RWPE2 (cell line): ENCODE measurements around the gene ATP5PD.
A peak's percentile ranks its signal among the peaks of the same experiment; 100 is the strongest.

Experiments used
- ATAC-seq: fragments of 200-7000 bp; cut with Tn5 transposase; 3 replicates; pipeline ENCODE4 v1.9.1; 2021; ENCODE audit warnings: low read depth
- DNase-seq: peaks from one replicate; pipeline ENCODE4 v3.0.0-alpha.2; 2020; ENCODE audit warnings: low spot score
- H3K27ac ChIP-seq: fragments of 450-650 bp; 2 replicates; pipeline ENCODE4 v1.5.1; 2017; ENCODE audit warnings: mild to moderate bottlenecking; ENCODE audit not compliant: poor library complexity, severe bottlenecking
- H3K27me3 ChIP-seq: fragments of 250-450 bp; sonication (Bioruptor Pico); 2 replicates; pipeline ENCODE4 v1.5.1; 2021; ENCODE audit warnings: mild to moderate bottlenecking, moderate library complexity; ENCODE audit not compliant: insufficient read depth, poor library complexity, severe bottlenecking
- H3K36me3 ChIP-seq: fragments of 250-450 bp; sonication (Bioruptor Pico); 2 replicates; pipeline ENCODE4 v1.5.1; 2020; ENCODE audit warnings: low read depth, mild to moderate bottlenecking, moderate library complexity
- H3K4me1 ChIP-seq: fragments of 250-450 bp; sonication (Bioruptor Pico); 2 replicates; pipeline ENCODE4 v1.5.1; 2021; ENCODE audit warnings: mild to moderate bottlenecking, moderate library complexity; ENCODE audit not compliant: insufficient read depth, poor library complexity, severe bottlenecking
- H3K4me3 ChIP-seq: fragments of 250-450 bp; sonication (Bioruptor Pico); 2 replicates; pipeline ENCODE4 v1.5.1; 2021; ENCODE audit warnings: mild to moderate bottlenecking, moderate library complexity; ENCODE audit not compliant: severe bottlenecking
- H3K9me3 ChIP-seq: fragments of 250-450 bp; sonication (Bioruptor Pico); 2 replicates; pipeline ENCODE4 v1.5.1; 2021; ENCODE audit warnings: mild to moderate bottlenecking, moderate library complexity; ENCODE audit not compliant: severe bottlenecking
- TF ChIP-seq, protein P1 (sequence below): fragments of 450-650 bp; IDR thresholded peaks from one replicate; pipeline ENCODE4 v1.5.1; 2017; ENCODE audit warnings: mild to moderate bottlenecking, moderate library complexity; ENCODE audit not compliant: poor library complexity, severe bottlenecking

ATP5PD gene

DNA sequence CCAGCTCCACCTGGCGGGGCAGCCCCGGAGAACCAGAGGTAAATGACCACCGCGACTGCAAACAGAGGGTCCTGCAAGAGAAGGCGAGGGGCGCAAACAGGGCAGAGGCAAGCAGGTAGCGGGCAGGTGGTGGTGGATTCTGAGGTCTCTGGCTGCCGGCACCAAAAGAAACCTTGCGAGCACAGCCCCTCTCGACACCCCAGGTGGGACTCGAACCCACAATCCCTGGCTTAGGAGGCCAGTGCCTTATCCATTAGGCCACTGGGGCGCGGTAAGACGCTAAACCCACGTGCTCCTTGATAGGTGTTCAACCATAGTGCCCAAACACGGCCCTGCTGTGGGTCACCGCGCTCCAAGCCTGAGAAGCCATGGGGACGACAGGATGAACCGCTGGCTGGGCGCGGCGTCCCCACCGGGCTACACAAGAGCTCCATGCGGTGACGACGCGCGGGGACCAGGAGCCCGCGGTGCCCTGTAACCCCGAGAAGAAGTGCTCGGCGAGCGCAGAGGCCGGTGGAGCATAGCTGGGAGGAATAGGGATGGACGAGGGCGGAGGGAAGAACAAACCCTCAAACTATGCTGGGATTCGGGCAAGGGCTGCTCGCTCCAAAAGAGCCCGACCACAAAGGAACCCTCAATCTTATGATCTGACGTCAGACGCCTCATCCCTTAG, 12.4 kb downstream of the ATP5PD start:
- Histone ChIP-seq H3K4me1 (peaks cover 6% of the 10 kb centered on the region), H3K4me3 (peak overlapping the region; percentile 88), H3K27ac (peak overlapping the region; percentile 77)

DNA sequence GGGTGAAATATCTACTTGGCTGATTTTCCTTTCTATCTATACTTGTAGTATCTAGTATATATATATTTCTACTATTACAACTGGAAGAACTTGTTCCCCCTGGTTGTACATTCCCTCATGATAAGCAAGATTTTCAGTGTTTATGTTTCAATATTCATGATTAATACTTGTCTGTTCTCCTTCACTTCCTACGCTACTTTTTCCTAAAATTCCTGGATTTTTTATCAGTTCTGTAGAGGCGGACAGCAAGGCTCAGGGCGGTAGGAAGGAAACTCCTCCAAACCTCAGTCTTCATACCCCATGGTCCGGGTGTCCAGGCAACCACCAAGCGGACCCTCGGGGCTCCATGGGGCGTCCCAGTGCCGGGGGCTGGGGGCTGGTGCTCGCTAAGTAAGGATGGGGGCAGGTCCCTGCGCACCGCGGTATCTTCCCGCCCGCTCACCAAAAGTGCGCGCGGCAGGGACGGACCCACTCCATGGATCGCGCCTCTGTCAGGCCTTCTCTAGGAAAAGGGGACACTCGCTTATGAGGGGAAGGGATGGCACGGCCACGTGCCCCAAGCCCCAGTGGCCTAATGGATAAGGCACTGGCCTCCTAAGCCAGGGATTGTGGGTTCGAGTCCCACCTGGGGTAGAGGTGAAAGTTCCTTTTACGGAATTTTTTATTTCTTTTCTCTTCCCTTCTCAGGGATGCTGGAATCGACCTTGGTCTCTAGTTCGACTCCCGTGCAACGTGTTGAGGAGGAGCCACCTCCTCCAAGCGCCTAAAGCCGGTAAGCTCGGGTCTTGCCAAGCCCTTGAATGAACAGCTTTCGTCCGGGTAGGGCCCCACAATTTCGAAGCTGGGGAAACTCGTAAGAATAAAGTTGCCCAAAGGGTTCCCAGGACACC, 13.2 kb downstream of the ATP5PD start:
- TF ChIP-seq, protein P1, sequence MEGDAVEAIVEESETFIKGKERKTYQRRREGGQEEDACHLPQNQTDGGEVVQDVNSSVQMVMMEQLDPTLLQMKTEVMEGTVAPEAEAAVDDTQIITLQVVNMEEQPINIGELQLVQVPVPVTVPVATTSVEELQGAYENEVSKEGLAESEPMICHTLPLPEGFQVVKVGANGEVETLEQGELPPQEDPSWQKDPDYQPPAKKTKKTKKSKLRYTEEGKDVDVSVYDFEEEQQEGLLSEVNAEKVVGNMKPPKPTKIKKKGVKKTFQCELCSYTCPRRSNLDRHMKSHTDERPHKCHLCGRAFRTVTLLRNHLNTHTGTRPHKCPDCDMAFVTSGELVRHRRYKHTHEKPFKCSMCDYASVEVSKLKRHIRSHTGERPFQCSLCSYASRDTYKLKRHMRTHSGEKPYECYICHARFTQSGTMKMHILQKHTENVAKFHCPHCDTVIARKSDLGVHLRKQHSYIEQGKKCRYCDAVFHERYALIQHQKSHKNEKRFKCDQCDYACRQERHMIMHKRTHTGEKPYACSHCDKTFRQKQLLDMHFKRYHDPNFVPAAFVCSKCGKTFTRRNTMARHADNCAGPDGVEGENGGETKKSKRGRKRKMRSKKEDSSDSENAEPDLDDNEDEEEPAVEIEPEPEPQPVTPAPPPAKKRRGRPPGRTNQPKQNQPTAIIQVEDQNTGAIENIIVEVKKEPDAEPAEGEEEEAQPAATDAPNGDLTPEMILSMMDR = no peak
- Histone ChIP-seq H3K27ac (peak overlapping the region; percentile 77), H3K4me3 (peak overlapping the region; percentile 88), H3K36me3 (peaks cover 4% of the 10 kb centered on the region), H3K4me1 (peaks cover 6% of the 10 kb centered on the region), H3K9me3 (no peaks in the 10 kb centered on the region), H3K27me3 (no peaks in the 10 kb centered on the region)
- ATAC-seq (peak; percentile 52), DNase-seq (peak; percentile 84)

More for the DNA sequence above, 12.4 kb downstream of the ATP5PD start:
- peak; percentile 46 for ATAC-seq
- no peaks in the 10 kb centered on the region for H3K9me3 ChIP-seq
- H3K36me3 ChIP-seq = peaks cover 11% of the 10 kb centered on the region
- no peaks in the 10 kb centered on the region for H3K27me3 ChIP-seq
- peak; percentile 86 for DNase-seq
- TF ChIP-seq, protein P1 = peak; percentile 34

- H3K4me1 ChIP-seq = peaks cover 8% of the 10 kb centered on the region
- no peaks in the 10 kb centered on the region for H3K36me3 ChIP-seq
- no peaks in the 10 kb centered on the region for H3K27me3 ChIP-seq
- ATAC-seq (no peak), DNase-seq (no peak)
- no peaks in the 10 kb centered on the region for H3K9me3 ChIP-seq
- no peak overlapping the region for H3K27ac ChIP-seq
- TF ChIP-seq, protein P1 = no peak
- H3K4me3 ChIP-seq = peak overlapping the region; percentile 88
These were observed 14.0 kb downstream of the ATP5PD start for GRCh38 chr17:75032720-75033280.

- no peaks in the 10 kb centered on the region for H3K27me3 ChIP-seq
- H3K4me3 ChIP-seq = no peak overlapping the region
- ATAC-seq (0 out of 3 replicates have a peak, but pooled peaks have one; percentile 17), DNase-seq (no peak)
- peaks cover 8% of the 10 kb centered on the region for H3K4me1 ChIP-seq
- H3K36me3 ChIP-seq = no peaks in the 10 kb centered on the region
- no peak overlapping the region for H3K27ac ChIP-seq
- no peaks in the 10 kb centered on the region for H3K9me3 ChIP-seq
- TF ChIP-seq, protein P1 = no peak
These were observed 14.6 kb downstream of the ATP5PD start for GRCh38 chr17:75031972-75032719.
